ENCODE measurements around the gene WDR55.
A peak's percentile ranks its signal among the peaks of the same experiment; 100 is the strongest.
"Not testable (repeated sequence)": the region's sequence is repeated elsewhere in the genome, so short reads cannot be mapped to it uniquely, and the experiment has no call there.

WDR55 gene

GRCh38 chr5:140664359-140665119 lies at the start of gene WDR55:
TSS of gene WDR55 (plus strand) at chr5:140664904. CDS start at chr5:140664913, 9 bp downstream.
- DNase-seq (ENCODE audit: low read depth in 1 of 2, low spot score in 1 of 2), result peak; percentile 85 to 95

- DNase-seq (ENCODE audit: low read depth in 1 of 2, low spot score in 1 of 2), result no peak
Measured at GRCh38 chr5:140622301-140622700, 42.4 kb upstream of the WDR55 start.

GRCh38 chr5:140623061-140623460 lies 41.6 kb upstream of the WDR55 start:
- DNase-seq (ENCODE audit: low read depth in 1 of 2, low spot score in 1 of 2), result not testable (repeated sequence)

GRCh38 chr5:140624886-140625285 lies 39.8 kb upstream of the WDR55 start:
- not testable (repeated sequence) for DNase-seq (ENCODE audit: low read depth in 1 of 2, low spot score in 1 of 2)

GRCh38 chr5:140627972-140628371 lies 36.7 kb upstream of the WDR55 start:
- no peak for DNase-seq (ENCODE audit: low read depth in 1 of 2, low spot score in 1 of 2)

GRCh38 chr5:140628711-140629110 lies 36.0 kb upstream of the WDR55 start:
- no peak for DNase-seq (ENCODE audit: low read depth in 1 of 2, low spot score in 1 of 2)

GRCh38 chr5:140630292-140631035 lies 34.2 kb upstream of the WDR55 start:
- DNase-seq (ENCODE audit: low read depth in 1 of 2, low spot score in 1 of 2), result no peak

- no peak for DNase-seq (ENCODE audit: low read depth in 1 of 2, low spot score in 1 of 2)
Measured at GRCh38 chr5:140631036-140631417, 33.7 kb upstream of the WDR55 start.

GRCh38 chr5:140631831-140632365 lies 32.8 kb upstream of the WDR55 start:
- no peak for DNase-seq (ENCODE audit: low read depth in 1 of 2, low spot score in 1 of 2)

GRCh38 chr5:140632366-140633020 lies 32.2 kb upstream of the WDR55 start:
- DNase-seq (ENCODE audit: low read depth in 1 of 2, low spot score in 1 of 2), result peak; percentile 20 to 36

- no peak for DNase-seq (ENCODE audit: low read depth in 1 of 2, low spot score in 1 of 2)
Measured at GRCh38 chr5:140633021-140633471, 31.7 kb upstream of the WDR55 start, which contains the start of gene CD14. TSS of gene CD14 (minus strand) at chr5:140633175. CDS start at chr5:140633071, 104 bp downstream.

- no peak for DNase-seq (ENCODE audit: low read depth in 1 of 2, low spot score in 1 of 2)
Measured at GRCh38 chr5:140633501-140633900, 31.2 kb upstream of the WDR55 start.

GRCh38 chr5:140634103-140634502 lies 30.6 kb upstream of the WDR55 start:
- no peak for DNase-seq (ENCODE audit: low read depth in 1 of 2, low spot score in 1 of 2)

- no peak for DNase-seq (ENCODE audit: low read depth in 1 of 2, low spot score in 1 of 2)
Measured at GRCh38 chr5:140635291-140636257, 29.1 kb upstream of the WDR55 start.

- DNase-seq (ENCODE audit: low read depth in 1 of 2, low spot score in 1 of 2), result no peak
Measured at GRCh38 chr5:140637371-140638100, 27.2 kb upstream of the WDR55 start.

- not testable (repeated sequence) for DNase-seq (ENCODE audit: low read depth in 1 of 2, low spot score in 1 of 2)
Measured at GRCh38 chr5:140638898-140639147, 25.9 kb upstream of the WDR55 start.

GRCh38 chr5:140639148-140639981 lies 25.3 kb upstream of the WDR55 start, which contains the start of gene TMCO6:
TSS of gene TMCO6 (plus strand) at chr5:140639451. CDS start at chr5:140639528, 77 bp downstream.
- peak; percentile 88 to 96 for DNase-seq (ENCODE audit: low read depth in 1 of 2, low spot score in 1 of 2)

GRCh38 chr5:140641716-140642115 lies 23.0 kb upstream of the WDR55 start:
- no peak for DNase-seq (ENCODE audit: low read depth in 1 of 2, low spot score in 1 of 2)

- DNase-seq (ENCODE audit: low read depth in 1 of 2, low spot score in 1 of 2), result no peak
Measured at GRCh38 chr5:140642718-140643117, 22.0 kb upstream of the WDR55 start.
